ENCODE measurements around the gene SDC1. TPM values are rescaled to one million over a fixed set of nuclear protein-coding genes. Genes with fewer than 3 reads are reported as not detected.

The SDC1 gene
- total RNA-seq, 1 donor from 2014 or later, result 184 TPM

DNA sequence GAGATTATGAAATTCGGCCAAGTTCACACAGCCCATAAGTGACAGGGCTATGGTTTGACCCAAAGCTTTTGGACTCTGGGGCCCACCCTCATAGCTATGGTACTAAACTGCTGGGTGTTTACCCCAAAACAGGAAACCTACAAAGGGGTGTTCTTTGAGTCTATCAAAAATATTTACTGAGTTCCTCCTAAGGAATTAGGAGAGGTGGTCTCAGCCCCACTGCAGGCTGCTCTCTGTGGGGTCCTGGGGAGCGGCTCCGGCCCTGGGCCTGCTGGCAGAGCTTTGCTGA is 45.5 kb downstream of the SDC1 start:
- H3K4me1 ChIP-seq, result peaks cover 22% of the 10 kb centered on the region
- no peaks in the 10 kb centered on the region for H3K27me3 ChIP-seq
- TF ChIP-seq POLR2AphosphoS5 (IDR thresholded peaks at IDR 0.05; ENCODE audit: insufficient read depth in 1 of 2, low read depth in 1 of 2) (no peak), POLR2A (IDR thresholded peaks at IDR 0.05) (no peak)
- TF ChIP-seq, protein P1, sequence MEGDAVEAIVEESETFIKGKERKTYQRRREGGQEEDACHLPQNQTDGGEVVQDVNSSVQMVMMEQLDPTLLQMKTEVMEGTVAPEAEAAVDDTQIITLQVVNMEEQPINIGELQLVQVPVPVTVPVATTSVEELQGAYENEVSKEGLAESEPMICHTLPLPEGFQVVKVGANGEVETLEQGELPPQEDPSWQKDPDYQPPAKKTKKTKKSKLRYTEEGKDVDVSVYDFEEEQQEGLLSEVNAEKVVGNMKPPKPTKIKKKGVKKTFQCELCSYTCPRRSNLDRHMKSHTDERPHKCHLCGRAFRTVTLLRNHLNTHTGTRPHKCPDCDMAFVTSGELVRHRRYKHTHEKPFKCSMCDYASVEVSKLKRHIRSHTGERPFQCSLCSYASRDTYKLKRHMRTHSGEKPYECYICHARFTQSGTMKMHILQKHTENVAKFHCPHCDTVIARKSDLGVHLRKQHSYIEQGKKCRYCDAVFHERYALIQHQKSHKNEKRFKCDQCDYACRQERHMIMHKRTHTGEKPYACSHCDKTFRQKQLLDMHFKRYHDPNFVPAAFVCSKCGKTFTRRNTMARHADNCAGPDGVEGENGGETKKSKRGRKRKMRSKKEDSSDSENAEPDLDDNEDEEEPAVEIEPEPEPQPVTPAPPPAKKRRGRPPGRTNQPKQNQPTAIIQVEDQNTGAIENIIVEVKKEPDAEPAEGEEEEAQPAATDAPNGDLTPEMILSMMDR (IDR thresholded peaks at IDR 0.05), result no peak
- no peak for DNase-seq (ENCODE audit: extremely low spot score in 2 of 2)
- no peaks in the 10 kb centered on the region for H3K36me3 ChIP-seq
- intact Hi-C loops (cut with DNase I), result loop anchor here (5.0 kb wide), 1 partner anchor 1322 kb away; no protein-coding TSS in a partner anchor
- no peaks in the 10 kb centered on the region for H3K9me3 ChIP-seq
- no peak overlapping the region for H3K4me3 ChIP-seq
- H3K27ac ChIP-seq, result peak overlapping the region; percentile 76

DNA sequence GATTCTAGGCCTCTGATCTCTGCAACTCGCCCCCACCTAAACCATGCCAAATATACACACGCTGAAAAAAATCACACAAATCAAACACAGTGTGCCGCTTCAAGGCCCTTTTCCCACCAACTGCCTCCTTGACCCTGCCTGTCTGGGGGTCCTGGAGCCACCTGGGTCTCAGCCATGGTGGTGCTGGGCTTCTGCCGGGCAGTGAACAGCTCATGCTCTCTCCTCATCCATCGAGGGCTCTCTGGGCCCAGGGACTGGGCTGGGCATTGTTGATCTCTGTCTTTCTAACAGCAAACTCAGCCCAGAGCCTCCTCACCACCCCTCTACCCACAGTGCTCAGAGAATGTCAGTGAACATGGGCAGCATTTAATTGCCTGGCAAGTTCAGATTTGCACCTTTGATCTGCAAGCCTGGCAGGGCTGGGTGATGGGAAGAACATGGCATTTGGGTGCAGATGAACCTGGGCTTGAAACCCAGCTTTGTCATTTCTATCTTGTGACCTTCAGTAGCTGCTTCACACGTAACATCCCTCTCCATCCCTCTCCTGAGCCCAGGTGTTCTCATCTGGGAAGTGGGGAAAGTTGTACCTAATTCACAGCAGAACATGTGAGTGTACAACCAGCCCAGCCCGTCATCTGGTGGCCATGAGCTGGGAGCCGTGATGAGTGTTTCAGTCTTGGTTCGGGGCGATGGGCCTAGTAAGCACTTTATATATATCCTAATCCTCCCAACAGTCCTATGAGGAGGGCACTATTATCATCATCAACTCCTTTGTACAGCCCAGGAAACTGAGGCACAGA is 46.1 kb downstream of the SDC1 start:
- no peak for DNase-seq (ENCODE audit: extremely low spot score in 2 of 2)
- intact Hi-C loops (cut with DNase I), result loop anchor here (5.0 kb wide), 1 partner anchor 1322 kb away; no protein-coding TSS in a partner anchor
- no peaks in the 10 kb centered on the region for H3K27me3 ChIP-seq
- peak overlapping the region; percentile 76 for H3K27ac ChIP-seq
- H3K36me3 ChIP-seq, result no peaks in the 10 kb centered on the region
- no peak overlapping the region for H3K4me3 ChIP-seq
- H3K4me1 ChIP-seq, result peaks cover 16% of the 10 kb centered on the region
- TF ChIP-seq POLR2A (IDR thresholded peaks at IDR 0.05) (no peak), POLR2AphosphoS5 (IDR thresholded peaks at IDR 0.05; ENCODE audit: insufficient read depth in 1 of 2, low read depth in 1 of 2) (no peak)
- TF ChIP-seq, protein P1 (IDR thresholded peaks at IDR 0.05), result no peak
- H3K9me3 ChIP-seq, result no peaks in the 10 kb centered on the region

DNA sequence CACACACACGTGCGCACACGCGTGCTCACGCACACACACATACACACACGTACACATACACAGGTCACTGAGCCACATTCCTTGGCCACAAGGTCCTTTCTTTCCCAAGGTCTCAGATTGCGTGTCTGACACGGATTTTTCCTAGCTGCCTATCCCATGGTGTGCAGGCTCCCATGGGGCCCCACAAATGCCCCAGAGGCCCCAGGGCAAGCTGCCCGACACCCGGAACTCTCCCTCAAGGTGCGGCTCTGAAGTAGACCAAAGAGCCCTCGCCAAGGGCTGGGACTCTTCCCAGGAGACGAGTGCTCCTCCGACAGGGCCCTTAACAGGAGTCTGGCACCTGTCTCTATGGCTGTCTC is 46.7 kb downstream of the SDC1 start:
- intact Hi-C loops (cut with DNase I), result loop anchor here (5.0 kb wide), 1 partner anchor 1321 kb away; no protein-coding TSS in a partner anchor

DNA sequence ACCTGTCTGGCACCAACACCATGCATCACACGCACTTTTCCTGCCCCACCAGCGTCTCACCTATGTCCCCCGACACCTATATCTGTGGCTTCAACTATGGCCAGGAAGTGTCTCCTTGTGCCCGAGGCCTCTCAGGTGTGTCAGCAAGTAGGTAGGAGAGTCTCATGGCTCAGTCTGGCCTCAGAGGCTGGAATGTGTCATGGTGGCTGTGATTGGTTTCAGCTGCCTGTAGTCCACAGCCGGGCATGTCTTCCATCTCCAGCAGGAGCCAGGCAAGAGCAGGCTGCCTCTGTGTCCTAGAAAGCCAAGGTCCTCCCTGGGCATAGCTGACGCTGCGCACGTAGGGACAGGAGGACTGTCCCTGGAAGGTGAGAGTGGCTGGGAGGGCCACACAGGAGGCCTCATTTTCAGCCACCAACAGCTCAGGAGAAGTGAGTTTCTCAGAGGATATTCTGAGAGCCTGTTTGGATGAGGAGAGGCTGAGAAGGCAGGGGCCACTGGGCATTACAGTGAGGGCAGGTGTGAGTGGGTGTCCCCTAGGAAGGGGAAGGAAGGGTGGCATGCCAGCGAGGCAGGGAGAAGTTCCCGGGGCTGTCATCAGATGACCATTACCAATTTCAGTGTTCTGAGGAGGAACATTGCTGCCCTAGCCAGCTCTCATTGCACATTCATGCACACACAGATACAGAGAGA is 47.2 kb downstream of the SDC1 start:
- no peak for DNase-seq (ENCODE audit: extremely low spot score in 2 of 2)
- Histone ChIP-seq H3K36me3 (no peaks in the 10 kb centered on the region), H3K4me1 (peaks cover 11% of the 10 kb centered on the region), H3K4me3 (no peak overlapping the region), H3K27ac (peak overlapping the region; percentile 34), H3K27me3 (no peaks in the 10 kb centered on the region), H3K9me3 (no peaks in the 10 kb centered on the region)
- TF ChIP-seq POLR2A (IDR thresholded peaks at IDR 0.05), result no peak
- TF ChIP-seq, protein P1 (IDR thresholded peaks at IDR 0.05), result no peak
- intact Hi-C loops (cut with DNase I), result loop anchor here (5.0 kb wide), 1 partner anchor 1320 kb away; no protein-coding TSS in a partner anchor

More for the DNA sequence above, 46.7 kb downstream of the SDC1 start:
- Histone ChIP-seq H3K27me3 (no peaks in the 10 kb centered on the region), H3K4me3 (no peak overlapping the region), H3K36me3 (no peaks in the 10 kb centered on the region), H3K9me3 (no peaks in the 10 kb centered on the region), H3K27ac (peak overlapping the region; percentile 34), H3K4me1 (peaks cover 11% of the 10 kb centered on the region)
- no peak for TF ChIP-seq POLR2A (IDR thresholded peaks at IDR 0.05)
- TF ChIP-seq, protein P1 (IDR thresholded peaks at IDR 0.05), result no peak
- no peak for TF ChIP-seq POLR2AphosphoS5 (IDR thresholded peaks at IDR 0.05; ENCODE audit: insufficient read depth in 1 of 2, low read depth in 1 of 2)
- DNase-seq (ENCODE audit: extremely low spot score in 2 of 2), result no peak

DNA sequence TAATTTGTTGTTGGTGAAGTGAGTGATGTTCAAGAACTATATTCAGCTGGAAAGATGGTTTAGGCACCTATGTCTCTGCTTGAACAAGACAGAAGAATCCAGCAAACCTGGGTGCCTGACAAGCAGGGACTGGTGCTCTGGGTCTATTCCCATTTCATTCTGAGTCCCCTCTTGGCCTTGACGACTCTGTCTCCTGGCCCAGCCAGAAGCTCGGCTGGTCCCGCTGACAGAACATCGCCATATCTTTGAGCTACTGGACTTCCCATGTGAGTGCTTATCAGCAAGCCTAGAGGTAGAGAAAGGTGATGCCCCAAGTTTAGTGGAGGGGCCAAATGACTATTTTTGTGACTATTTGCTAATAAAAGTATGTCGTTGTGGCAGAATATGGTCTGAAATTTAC is 48.2 kb downstream of the SDC1 start:
- Histone ChIP-seq H3K4me1 (peaks cover 12% of the 10 kb centered on the region), H3K9me3 (no peaks in the 10 kb centered on the region), H3K36me3 (no peaks in the 10 kb centered on the region), H3K27me3 (no peaks in the 10 kb centered on the region), H3K27ac (no peak overlapping the region), H3K4me3 (no peak overlapping the region)
- no peak for DNase-seq (ENCODE audit: extremely low spot score in 2 of 2)
- TF ChIP-seq, protein P1 (IDR thresholded peaks at IDR 0.05), result no peak
- TF ChIP-seq POLR2A (IDR thresholded peaks at IDR 0.05), result no peak
- no peak for TF ChIP-seq POLR2AphosphoS5 (IDR thresholded peaks at IDR 0.05; ENCODE audit: insufficient read depth in 1 of 2, low read depth in 1 of 2)
- intact Hi-C loops (cut with DNase I), result loop anchor here (5.0 kb wide), 1 partner anchor 1319 kb away; no protein-coding TSS in a partner anchor

Measured in vagina (tissue), 2 donors.